Loucy (cell line): ENCODE results near the gene SIAH3.

ENCODE experiments used
- H2AFZ ChIP-seq: fragments of 200-600 bp; sonication (generic); 2 replicates; pipeline ENCODE4 v1.6.0; 2016; ENCODE audit warnings: antibody characterized with exemption, mild to moderate bottlenecking, low read length, moderate library complexity
- H3F3A ChIP-seq: fragments of 200-600 bp; 2 replicates; pipeline ENCODE4 v1.6.0; 2016; ENCODE audit warnings: antibody characterized with exemption, low read depth, mild to moderate bottlenecking
- H3K27me3 ChIP-seq: fragments of 200-600 bp; sonication (generic); 2 replicates; pipeline ENCODE4 v1.6.1; 2014; ENCODE audit warnings: low read length, mild to moderate bottlenecking; ENCODE audit not compliant: insufficient read depth, poor library complexity, severe bottlenecking
- H3K36me3 ChIP-seq: fragments of 200-600 bp; sonication (generic); 2 replicates; pipeline ENCODE4 v1.6.1; 2016; ENCODE audit warnings: low read length; ENCODE audit not compliant: insufficient read depth
- H3K4me1 ChIP-seq: fragments of 200-600 bp; sonication (generic); 2 replicates; pipeline ENCODE4 v1.5.1; 2014; ENCODE audit warnings: low read length, mild to moderate bottlenecking; ENCODE audit not compliant: insufficient read depth, poor library complexity, severe bottlenecking
- H3K4me2 ChIP-seq: fragments of 200-600 bp; sonication (generic); 2 replicates; pipeline ENCODE4 v1.6.0; 2014; ENCODE audit warnings: antibody characterized with exemption, low read length, low read depth, mild to moderate bottlenecking; ENCODE audit not compliant: poor library complexity, severe bottlenecking
- H3K4me3 ChIP-seq: fragments of 200-600 bp; sonication (generic); 2 replicates; pipeline ENCODE4 v1.5.1; 2014; ENCODE audit warnings: low read length, mild to moderate bottlenecking, mixed read lengths; ENCODE audit not compliant: poor library complexity, severe bottlenecking
- H3K79me2 ChIP-seq: fragments of 200-600 bp; sonication (generic); 2 replicates; pipeline ENCODE4 v1.6.1; 2014; ENCODE audit warnings: low read length; ENCODE audit not compliant: insufficient read depth
- H3K9ac ChIP-seq: fragments of 200-600 bp; sonication (generic); 2 replicates; pipeline ENCODE4 v1.6.0; 2014; ENCODE audit warnings: mild to moderate bottlenecking, low read depth, low read length, moderate library complexity; ENCODE audit not compliant: poor library complexity, severe bottlenecking
- H3K9me2 ChIP-seq: fragments of 200-600 bp; sonication (generic); replicated peaks from 2 replicates; pipeline ENCODE4 v1.6.1; 2016; ENCODE audit warnings: low read depth, low read length, mixed read lengths
- H3K9me3 ChIP-seq: fragments of 200-600 bp; sonication (generic); 2 replicates; pipeline ENCODE4 v1.6.1; 2014; ENCODE audit warnings: mild to moderate bottlenecking, antibody characterized with exemption, low read length, low read depth; ENCODE audit not compliant: insufficient read depth
- H4K20me1 ChIP-seq: fragments of 200-600 bp; sonication (generic); 2 replicates; pipeline ENCODE4 v1.6.0; 2014; ENCODE audit warnings: antibody characterized with exemption, low read length, mild to moderate bottlenecking; ENCODE audit not compliant: insufficient read depth, poor library complexity, severe bottlenecking
- CTCF ChIP-seq: fragments of 200-600 bp; sonication (generic); conservative IDR thresholded peaks from 2 replicates; pipeline ENCODE4 v1.5.1; 2014; ENCODE audit warnings: mild to moderate bottlenecking, antibody characterized with exemption, low read length
- EZH2phosphoT487 ChIP-seq: fragments of 200-600 bp; IDR thresholded peaks from 2 replicates; pipeline ENCODE4 v1.6.1; 2018; ENCODE audit warnings: antibody characterized with exemption, mild to moderate bottlenecking, moderate library complexity, borderline replicate concordance

The SIAH3 gene

GRCh38 chr13:45781553-45782326 is 69.8 kb downstream of the SIAH3 start:
- Histone ChIP-seq H3K9me2 (no peaks in the 10 kb centered on the region), H3F3A (no peaks in the 10 kb centered on the region), H3K4me1 (peaks cover 53% of the 10 kb centered on the region), H3K79me2 (no peaks in the 10 kb centered on the region), H3K27me3 (no peaks in the 10 kb centered on the region), H3K9ac (peak overlapping the region; percentile 17), H4K20me1 (no peaks in the 10 kb centered on the region), H3K4me3 (peak overlapping the region; percentile 60), H2AFZ (peak overlapping the region; percentile 30; the same call in 1 of the 2 replicates), H3K36me3 (no peaks in the 10 kb centered on the region), H3K4me2 (peak overlapping the region; percentile 73), H3K9me3 (no peaks in the 10 kb centered on the region)
- TF ChIP-seq EZH2phosphoT487 (no peak), CTCF (no peak)

GRCh38 chr13:45779901-45780300 is 71.7 kb downstream of the SIAH3 start:
- H3K9ac ChIP-seq: no peak overlapping the region
- no peaks in the 10 kb centered on the region for H4K20me1 ChIP-seq
- H3K4me2 ChIP-seq: no peak overlapping the region
- no peaks in the 10 kb centered on the region for H3K79me2 ChIP-seq
- H3K9me2 ChIP-seq: no peaks in the 10 kb centered on the region
- H3K9me3 ChIP-seq: no peaks in the 10 kb centered on the region
- TF ChIP-seq EZH2phosphoT487: no peak
- peaks cover 36% of the 10 kb centered on the region for H3K4me1 ChIP-seq
- H3F3A ChIP-seq: no peaks in the 10 kb centered on the region
- H3K36me3 ChIP-seq: no peaks in the 10 kb centered on the region
- no peak overlapping the region for H3K4me3 ChIP-seq
- no peak overlapping the region for H2AFZ ChIP-seq
- no peaks in the 10 kb centered on the region for H3K27me3 ChIP-seq

GRCh38 chr13:45778882-45779281 is 72.7 kb downstream of the SIAH3 start:
- Histone ChIP-seq H3F3A (no peaks in the 10 kb centered on the region), H3K79me2 (no peaks in the 10 kb centered on the region), H3K4me3 (no peak overlapping the region), H3K4me1 (peaks cover 31% of the 10 kb centered on the region), H2AFZ (no peak overlapping the region), H3K36me3 (no peaks in the 10 kb centered on the region), H3K9me3 (no peaks in the 10 kb centered on the region), H4K20me1 (no peaks in the 10 kb centered on the region), H3K27me3 (no peaks in the 10 kb centered on the region), H3K4me2 (no peak overlapping the region), H3K9me2 (no peaks in the 10 kb centered on the region), H3K9ac (no peak overlapping the region)
- TF ChIP-seq CTCF (no peak), EZH2phosphoT487 (no peak)

- Histone ChIP-seq H3K4me3 (no peak overlapping the region), H4K20me1 (no peaks in the 10 kb centered on the region), H3K9ac (no peak overlapping the region), H3K36me3 (no peaks in the 10 kb centered on the region), H3F3A (no peaks in the 10 kb centered on the region), H2AFZ (no peak overlapping the region), H3K9me2 (no peaks in the 10 kb centered on the region), H3K9me3 (no peaks in the 10 kb centered on the region), H3K79me2 (no peaks in the 10 kb centered on the region), H3K4me2 (no peak overlapping the region), H3K27me3 (no peaks in the 10 kb centered on the region), H3K4me1 (peaks cover 14% of the 10 kb centered on the region)
- TF ChIP-seq CTCF: no peak
- no peak for TF ChIP-seq EZH2phosphoT487
These were observed 74.8 kb downstream of the SIAH3 start for GRCh38 chr13:45776748-45777147.
